ENCODE results near the gene PNMA8A. TPM values are rescaled to one million over a fixed set of nuclear protein-coding genes. Genes with fewer than 3 reads are reported as not detected.

Gene PNMA8A
- total RNA-seq (2021) (not detected in 2 replicates), Bru-seq, nascent RNA (not detected), BruChase-seq, experiment 1, labeled RNA remaining after a 2-hour chase (not detected), BruChase-seq, experiment 2, labeled RNA remaining after a 6-hour chase (not detected)
- long read RNA-seq, result 0 reads

GRCh38 chr19:46471116-46471733, at the start of gene PNMA8A:
Gene PNMA8A, minus strand, starts transcription at chr19:46471563. Its CDS starts 528 bp downstream, at chr19:46471035.
- H3K79me2 ChIP-seq (ENCODE audit: low read depth), result no peaks in the 10 kb centered on the region
- H3K9me3 ChIP-seq (ENCODE audit: insufficient read depth, low read depth), result no peaks in the 10 kb centered on the region
- peaks cover 78% of the 10 kb centered on the region for H3K27me3 ChIP-seq (ENCODE audit: insufficient read depth, low read depth)
- H3F3A ChIP-seq (ENCODE audit: insufficient read depth, low read depth), result peaks cover 6% of the 10 kb centered on the region
- no peak within 1 kb of the TSS for H3K4me3 ChIP-seq
- CTCF ChIA-PET, result no interaction called here
- H3K4me2 ChIP-seq, result no peak within 1 kb of the TSS
- H3K9me2 ChIP-seq (ENCODE audit: insufficient read depth), result no peaks in the 10 kb centered on the region
- no peaks in the 10 kb centered on the region for H3K36me3 ChIP-seq (ENCODE audit: low read depth)
- H2AFZ ChIP-seq, result no peak within 1 kb of the TSS
- H3K4me1 ChIP-seq (replicated peaks; ENCODE audit: insufficient read depth), result 0 out of 2 replicates have a peak, but pooled peaks cover 9% of the 10 kb centered on the region
- no peak within 1 kb of the TSS for H3K27ac ChIP-seq
- DNase-seq, result no peak
- BruUV-seq (replicated peaks), result no TSS peak
- H4K20me1 ChIP-seq (ENCODE audit: insufficient read depth), result no peaks in the 10 kb centered on the region
- POLR2A ChIA-PET (ENCODE audit: unreplicated experiment), result no interaction called here
- TF ChIP-seq EZH2 (IDR thresholded peaks at IDR 0.05; ENCODE audit: low read depth), result no peak
- intact Hi-C loops (cut with micrococcal nuclease; ENCODE audit: unreplicated experiment), result no loop called here

GRCh38 chr19:46520616-46521015, 49.3 kb upstream of the PNMA8A start:
- Histone ChIP-seq H3K79me2 (ENCODE audit: low read depth) (no peaks in the 10 kb centered on the region), H3K4me3 (no peak overlapping the region), H3K27ac (no peak overlapping the region), H3K4me1 (replicated peaks; ENCODE audit: insufficient read depth) (no peaks in the 10 kb centered on the region), H2AFZ (no peak overlapping the region), H3K4me2 (no peak overlapping the region), H3K27me3 (ENCODE audit: insufficient read depth, low read depth) (no peaks in the 10 kb centered on the region; the same call in 1 of the 2 replicates), H3F3A (ENCODE audit: insufficient read depth, low read depth) (no peaks in the 10 kb centered on the region), H4K20me1 (ENCODE audit: insufficient read depth) (no peaks in the 10 kb centered on the region), H3K9me3 (ENCODE audit: insufficient read depth, low read depth) (no peaks in the 10 kb centered on the region), H3K36me3 (ENCODE audit: low read depth) (no peaks in the 10 kb centered on the region), H3K9me2 (ENCODE audit: insufficient read depth) (no peaks in the 10 kb centered on the region)
- intact Hi-C loops (cut with micrococcal nuclease; ENCODE audit: unreplicated experiment), result no loop called here
- TF ChIP-seq EZH2 (IDR thresholded peaks at IDR 0.05; ENCODE audit: low read depth) (no peak), CTCF (conservative IDR thresholded peaks at IDR 0.05) (no peak)
- ChIA-PET POLR2A (ENCODE audit: unreplicated experiment) (no interaction called here), CTCF (no interaction called here)
- DNase-seq, result no peak
- no TSS peak for BruUV-seq (replicated peaks)

GRCh38 chr19:46517471-46517870, 46.1 kb upstream of the PNMA8A start:
- no peak overlapping the region for H3K27ac ChIP-seq
- TF ChIP-seq EZH2 (IDR thresholded peaks at IDR 0.05; ENCODE audit: low read depth), result no peak
- TF ChIP-seq CTCF (conservative IDR thresholded peaks at IDR 0.05), result no peak
- no peaks in the 10 kb centered on the region for H3K79me2 ChIP-seq (ENCODE audit: low read depth)
- no peaks in the 10 kb centered on the region; the same call in 1 of the 2 replicates for H3K4me1 ChIP-seq (replicated peaks; ENCODE audit: insufficient read depth)
- no peaks in the 10 kb centered on the region for H3K27me3 ChIP-seq (ENCODE audit: insufficient read depth, low read depth)
- H4K20me1 ChIP-seq (ENCODE audit: insufficient read depth), result no peaks in the 10 kb centered on the region
- H3K9me2 ChIP-seq (ENCODE audit: insufficient read depth), result no peaks in the 10 kb centered on the region
- BruUV-seq (replicated peaks), result no TSS peak
- H3K4me2 ChIP-seq, result no peak overlapping the region
- no peak overlapping the region for H3K4me3 ChIP-seq
- H2AFZ ChIP-seq, result no peak overlapping the region
- no peaks in the 10 kb centered on the region for H3K9me3 ChIP-seq (ENCODE audit: insufficient read depth, low read depth)
- POLR2A ChIA-PET (ENCODE audit: unreplicated experiment), result no interaction called here
- no peaks in the 10 kb centered on the region for H3K36me3 ChIP-seq (ENCODE audit: low read depth)
- DNase-seq, result no peak
- intact Hi-C loops (cut with micrococcal nuclease; ENCODE audit: unreplicated experiment), result no loop called here
- no peaks in the 10 kb centered on the region for H3F3A ChIP-seq (ENCODE audit: insufficient read depth, low read depth)
- CTCF ChIA-PET, result interaction anchor here (0.7 kb wide), 2 partner anchors 70 to 477 kb away, joined by 3 read pairs; partner anchors contain the start of gene IGFL4

All from PC-9 (cell line).